Measurements from ENCODE around the gene AK9. TPM values are rescaled to one million over a fixed set of nuclear protein-coding genes. Genes with fewer than 3 reads are reported as not detected.
"Not testable (repeated sequence)": the region's sequence is repeated elsewhere in the genome, so short reads cannot be mapped to it uniquely, and the experiment has no call there.

Gene AK9
- total and polyA plus RNA-seq, 9 donors = 4.8 to 10.5 (median 6.5) TPM

- H3K4me1 ChIP-seq (ENCODE audit: control insufficient read depth, insufficient read depth, low read length) = no peaks in the 10 kb centered on the region
- 83% methylated on average over 1 of the region's 2 CpGs for WGBS (ENCODE audit: insufficient coverage)
- no peak overlapping the region for H3K4me3 ChIP-seq (ENCODE audit: low read length)
- H3K27me3 ChIP-seq (ENCODE audit: control insufficient read depth, insufficient read depth, low read length) = no peaks in the 10 kb centered on the region
- no peaks in the 10 kb centered on the region for H3K9me3 ChIP-seq (replicated peaks; ENCODE audit: control insufficient read depth, low read depth, low read length)
- no peak for DNase-seq
- no peaks in the 10 kb centered on the region for H3K36me3 ChIP-seq (ENCODE audit: control insufficient read depth, insufficient read depth, low read length)
- H3K27ac ChIP-seq (ENCODE audit: low read length) = no peak overlapping the region
Observed at GRCh38 chr6:109701774-109702173, 10.8 kb upstream of the AK9 start.

GRCh38 chr6:109701221-109701620 is 10.2 kb upstream of the AK9 start:
- no peak overlapping the region for H3K4me3 ChIP-seq (ENCODE audit: low read length)
- H3K9me3 ChIP-seq (replicated peaks; ENCODE audit: control insufficient read depth, low read depth, low read length) = no peaks in the 10 kb centered on the region
- no peaks in the 10 kb centered on the region for H3K27me3 ChIP-seq (ENCODE audit: control insufficient read depth, insufficient read depth, low read length)
- no peaks in the 10 kb centered on the region for H3K36me3 ChIP-seq (ENCODE audit: control insufficient read depth, insufficient read depth, low read length)
- DNase-seq = no peak
- H3K27ac ChIP-seq (ENCODE audit: low read length) = no peak overlapping the region
- H3K4me1 ChIP-seq (ENCODE audit: control insufficient read depth, insufficient read depth, low read length) = no peaks in the 10 kb centered on the region
- 92% methylated on average over 2 of the region's 4 CpGs for WGBS (ENCODE audit: insufficient coverage)

GRCh38 chr6:109696355-109696754 is 5.4 kb upstream of the AK9 start:
- WGBS (ENCODE audit: insufficient coverage) = no CpG with 5 or more reads among the region's 5 CpGs
- no peak for DNase-seq
- Histone ChIP-seq H3K4me3 (ENCODE audit: low read length) (no peak overlapping the region), H3K4me1 (ENCODE audit: control insufficient read depth, insufficient read depth, low read length) (no peaks in the 10 kb centered on the region), H3K36me3 (ENCODE audit: control insufficient read depth, insufficient read depth, low read length) (no peaks in the 10 kb centered on the region), H3K9me3 (replicated peaks; ENCODE audit: control insufficient read depth, low read depth, low read length) (no peaks in the 10 kb centered on the region), H3K27ac (ENCODE audit: low read length) (no peak overlapping the region), H3K27me3 (ENCODE audit: control insufficient read depth, insufficient read depth, low read length) (no peaks in the 10 kb centered on the region)

- H3K4me3 ChIP-seq (ENCODE audit: low read length) = no peak overlapping the region
- no peak overlapping the region for H3K27ac ChIP-seq (ENCODE audit: low read length)
- H3K9me3 ChIP-seq (replicated peaks; ENCODE audit: control insufficient read depth, low read depth, low read length) = no peaks in the 10 kb centered on the region
- no peaks in the 10 kb centered on the region for H3K4me1 ChIP-seq (ENCODE audit: control insufficient read depth, insufficient read depth, low read length)
- no peaks in the 10 kb centered on the region for H3K27me3 ChIP-seq (ENCODE audit: control insufficient read depth, insufficient read depth, low read length)
- DNase-seq = no peak
- 79% methylated on average over 2 of the region's 4 CpGs for WGBS (ENCODE audit: insufficient coverage)
- no peaks in the 10 kb centered on the region for H3K36me3 ChIP-seq (ENCODE audit: control insufficient read depth, insufficient read depth, low read length)
Observed at GRCh38 chr6:109695468-109695867, 4.5 kb upstream of the AK9 start.

GRCh38 chr6:109693111-109693510 is 2.1 kb upstream of the AK9 start:
- no peak overlapping the region for H3K4me3 ChIP-seq (ENCODE audit: low read length)
- no peaks in the 10 kb centered on the region for H3K27me3 ChIP-seq (ENCODE audit: control insufficient read depth, insufficient read depth, low read length)
- H3K27ac ChIP-seq (ENCODE audit: low read length) = no peak overlapping the region
- DNase-seq = peak; percentile 22
- peaks cover 3% of the 10 kb centered on the region for H3K4me1 ChIP-seq (ENCODE audit: control insufficient read depth, insufficient read depth, low read length)
- H3K9me3 ChIP-seq (replicated peaks; ENCODE audit: control insufficient read depth, low read depth, low read length) = no peaks in the 10 kb centered on the region
- H3K36me3 ChIP-seq (ENCODE audit: control insufficient read depth, insufficient read depth, low read length) = no peaks in the 10 kb centered on the region

GRCh38 chr6:109690373-109690736 is 647 bp downstream of the AK9 start:
- WGBS (ENCODE audit: insufficient coverage) = 1% methylated on average over 20 of the region's 24 CpGs

GRCh38 chr6:109687271-109687761 is 3.7 kb downstream of the AK9 start:
- H3K4me1 ChIP-seq (ENCODE audit: control insufficient read depth, insufficient read depth, low read length) = peaks cover 3% of the 10 kb centered on the region
- H3K27me3 ChIP-seq (ENCODE audit: control insufficient read depth, insufficient read depth, low read length) = no peaks in the 10 kb centered on the region
- no peaks in the 10 kb centered on the region for H3K36me3 ChIP-seq (ENCODE audit: control insufficient read depth, insufficient read depth, low read length)
- H3K4me3 ChIP-seq (ENCODE audit: low read length) = no peak overlapping the region
- no peaks in the 10 kb centered on the region for H3K9me3 ChIP-seq (replicated peaks; ENCODE audit: control insufficient read depth, low read depth, low read length)
- DNase-seq = no peak
- no CpG with 5 or more reads among the region's 2 CpGs for WGBS (ENCODE audit: insufficient coverage)
- no peak overlapping the region for H3K27ac ChIP-seq (ENCODE audit: low read length)

More at GRCh38 chr6:109690373-109690736, 647 bp downstream of the AK9 start:
- Histone ChIP-seq H3K36me3 (ENCODE audit: control insufficient read depth, insufficient read depth, low read length) (no peaks in the 10 kb centered on the region), H3K27me3 (ENCODE audit: control insufficient read depth, insufficient read depth, low read length) (no peaks in the 10 kb centered on the region), H3K27ac (ENCODE audit: low read length) (peak overlapping the region; percentile 95), H3K9me3 (replicated peaks; ENCODE audit: control insufficient read depth, low read depth, low read length) (no peaks in the 10 kb centered on the region), H3K4me1 (ENCODE audit: control insufficient read depth, insufficient read depth, low read length) (peaks cover 3% of the 10 kb centered on the region), H3K4me3 (ENCODE audit: low read length) (peak overlapping the region; percentile 86)
- peak; percentile 44 for DNase-seq

GRCh38 chr6:109686566-109687265 is 4.3 kb downstream of the AK9 start:
- no peak for DNase-seq
- no peak overlapping the region for H3K4me3 ChIP-seq (ENCODE audit: low read length)
- H3K27me3 ChIP-seq (ENCODE audit: control insufficient read depth, insufficient read depth, low read length) = no peaks in the 10 kb centered on the region
- no peaks in the 10 kb centered on the region for H3K9me3 ChIP-seq (replicated peaks; ENCODE audit: control insufficient read depth, low read depth, low read length)
- WGBS (ENCODE audit: insufficient coverage) = no CpG with 5 or more reads among the region's 1 CpG
- H3K4me1 ChIP-seq (ENCODE audit: control insufficient read depth, insufficient read depth, low read length) = peaks cover 3% of the 10 kb centered on the region
- no peaks in the 10 kb centered on the region for H3K36me3 ChIP-seq (ENCODE audit: control insufficient read depth, insufficient read depth, low read length)
- no peak overlapping the region for H3K27ac ChIP-seq (ENCODE audit: low read length)

GRCh38 chr6:109678661-109679505 is 12.1 kb downstream of the AK9 start:
- 70% methylated on average over 5 of the region's 15 CpGs for WGBS (ENCODE audit: insufficient coverage)
- not testable (repeated sequence) for H3K4me3 ChIP-seq (ENCODE audit: low read length); H3K9me3 ChIP-seq (replicated peaks; ENCODE audit: control insufficient read depth, low read depth, low read length); DNase-seq; H3K27me3 ChIP-seq (ENCODE audit: control insufficient read depth, insufficient read depth, low read length); H3K4me1 ChIP-seq (ENCODE audit: control insufficient read depth, insufficient read depth, low read length); H3K36me3 ChIP-seq (ENCODE audit: control insufficient read depth, insufficient read depth, low read length); H3K27ac ChIP-seq (ENCODE audit: low read length)

- no peak overlapping the region for H3K27ac ChIP-seq (ENCODE audit: low read length)
- H3K9me3 ChIP-seq (replicated peaks; ENCODE audit: control insufficient read depth, low read depth, low read length) = no peaks in the 10 kb centered on the region
- no peaks in the 10 kb centered on the region for H3K4me1 ChIP-seq (ENCODE audit: control insufficient read depth, insufficient read depth, low read length)
- no peak for DNase-seq
- H3K36me3 ChIP-seq (ENCODE audit: control insufficient read depth, insufficient read depth, low read length) = no peaks in the 10 kb centered on the region
- no peak overlapping the region for H3K4me3 ChIP-seq (ENCODE audit: low read length)
- H3K27me3 ChIP-seq (ENCODE audit: control insufficient read depth, insufficient read depth, low read length) = no peaks in the 10 kb centered on the region
- 100% methylated on average over 1 of the region's 4 CpGs for WGBS (ENCODE audit: insufficient coverage)
Observed at GRCh38 chr6:109678240-109678639, 12.8 kb downstream of the AK9 start.
